Colonic mucosa (tissue), 4 donors: ENCODE data around the gene MAPK13. TPM values are rescaled to one million over a fixed set of nuclear protein-coding genes. Genes with fewer than 3 reads are reported as not detected.

Experiments
- DNase-seq: peaks from one replicate; pipeline ENCODE4 v3.0.0-alpha.2; 2020
- H3K27ac ChIP-seq: fragments of 200-600 bp; one replicate; pipeline ENCODE4 v1.8.0; 2021
- H3K27me3 ChIP-seq: fragments of 200-600 bp; one replicate; pipeline ENCODE4 v1.8.0; 2021
- H3K36me3 ChIP-seq: fragments of 200-600 bp; one replicate; pipeline ENCODE4 v1.8.0; 2021
- H3K4me1 ChIP-seq: fragments of 200-600 bp; one replicate; pipeline ENCODE4 v1.8.0; 2021; ENCODE audit warnings: mild to moderate bottlenecking
- H3K4me3 ChIP-seq: fragments of 200-600 bp; one replicate; pipeline ENCODE4 v1.8.0; 2021
- H3K9ac ChIP-seq, 2 donors: one replicate each; pipeline ENCODE4 v1.7.0; 2013; ENCODE audit warnings: control low read depth in 2 of 2, low read depth in 2 of 2, low read length in 2 of 2
- H3K9me3 ChIP-seq: fragments of 200-600 bp; one replicate; pipeline ENCODE4 v1.8.0; 2021
- intact Hi-C: fragments of 100-400 bp; cut with DNase I; formaldehyde crosslinking; loops from one replicate; pipeline ENCODE4 v1.14.1; 2022
- total RNA-seq, 2 donors: library from RNA; stranded (reverse); fragmentation: NEBNext Ultra II Directional in 1 of 2; extraction: Animal tissue kit (Norgen Biotek cat#: 25700) in 1 of 2; gene quantifications; one replicate each; pipeline ENCODE4 v1.2.1, GENCODE V29; 2021
- TF ChIP-seq, protein P1 (sequence below): fragments of 200-600 bp; IDR thresholded peaks from one replicate; pipeline ENCODE4 v1.8.0; 2022; ENCODE audit warnings: antibody characterized with exemption, mild to moderate bottlenecking
- donor health status: healthy.
- donor health status: DM: no; HTN: no; CAD: no.
- donor health status: DM: no; HTN: no; CAD: no.

The MAPK13 gene
- total RNA-seq, 2 donors from 2014 or later: 166 to 186 TPM

GRCh38 chr6:36099869-36100483, 30.3 kb upstream of the MAPK13 start:
- Histone ChIP-seq H3K9ac (no peak overlapping the region), H3K27me3 (no peaks in the 10 kb centered on the region), H3K27ac (no peak overlapping the region), H3K9me3 (no peaks in the 10 kb centered on the region), H3K4me1 (peaks cover under 1% of the 10 kb centered on the region), H3K4me3 (no peak overlapping the region), H3K36me3 (no peaks in the 10 kb centered on the region)
- DNase-seq: no peak
- intact Hi-C loops: no loop called here
- TF ChIP-seq, protein P1, sequence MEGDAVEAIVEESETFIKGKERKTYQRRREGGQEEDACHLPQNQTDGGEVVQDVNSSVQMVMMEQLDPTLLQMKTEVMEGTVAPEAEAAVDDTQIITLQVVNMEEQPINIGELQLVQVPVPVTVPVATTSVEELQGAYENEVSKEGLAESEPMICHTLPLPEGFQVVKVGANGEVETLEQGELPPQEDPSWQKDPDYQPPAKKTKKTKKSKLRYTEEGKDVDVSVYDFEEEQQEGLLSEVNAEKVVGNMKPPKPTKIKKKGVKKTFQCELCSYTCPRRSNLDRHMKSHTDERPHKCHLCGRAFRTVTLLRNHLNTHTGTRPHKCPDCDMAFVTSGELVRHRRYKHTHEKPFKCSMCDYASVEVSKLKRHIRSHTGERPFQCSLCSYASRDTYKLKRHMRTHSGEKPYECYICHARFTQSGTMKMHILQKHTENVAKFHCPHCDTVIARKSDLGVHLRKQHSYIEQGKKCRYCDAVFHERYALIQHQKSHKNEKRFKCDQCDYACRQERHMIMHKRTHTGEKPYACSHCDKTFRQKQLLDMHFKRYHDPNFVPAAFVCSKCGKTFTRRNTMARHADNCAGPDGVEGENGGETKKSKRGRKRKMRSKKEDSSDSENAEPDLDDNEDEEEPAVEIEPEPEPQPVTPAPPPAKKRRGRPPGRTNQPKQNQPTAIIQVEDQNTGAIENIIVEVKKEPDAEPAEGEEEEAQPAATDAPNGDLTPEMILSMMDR: no peak

GRCh38 chr6:36101691-36102090, 28.6 kb upstream of the MAPK13 start:
- intact Hi-C loops: no loop called here
- Histone ChIP-seq H3K36me3 (no peaks in the 10 kb centered on the region), H3K9ac (no peak overlapping the region)

DNA sequence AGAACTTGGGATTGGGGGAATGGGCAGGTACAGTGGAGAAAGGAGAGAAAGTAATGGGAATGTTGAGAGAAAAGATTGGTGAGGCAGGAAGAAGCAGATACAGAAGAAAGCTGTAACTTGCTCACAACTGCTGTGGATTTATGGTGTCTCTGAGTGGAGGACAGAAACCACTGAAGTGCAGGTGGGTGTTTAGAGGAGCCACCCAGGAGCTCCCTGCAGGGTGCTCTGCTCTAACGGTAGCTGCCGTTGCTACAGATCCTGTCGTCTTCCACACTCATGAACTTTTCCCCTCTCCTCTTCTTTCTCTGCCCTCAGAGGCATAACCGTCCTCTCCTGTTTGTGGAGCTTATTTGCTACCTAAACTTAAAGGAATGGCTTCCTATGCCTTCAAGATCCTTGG, 27.5 kb upstream of the MAPK13 start:
- no peak overlapping the region for H3K4me3 ChIP-seq
- H3K4me1 ChIP-seq: no peaks in the 10 kb centered on the region
- no peaks in the 10 kb centered on the region for H3K36me3 ChIP-seq
- TF ChIP-seq, protein P1: no peak
- H3K9ac ChIP-seq: no peak overlapping the region
- no peaks in the 10 kb centered on the region for H3K9me3 ChIP-seq
- H3K27ac ChIP-seq: no peak overlapping the region
- no peaks in the 10 kb centered on the region for H3K27me3 ChIP-seq
- DNase-seq: no peak
- intact Hi-C loops: no loop called here

More at GRCh38 chr6:36101691-36102090, 28.6 kb upstream of the MAPK13 start:
- DNase-seq: no peak
- no peaks in the 10 kb centered on the region for H3K9me3 ChIP-seq
- H3K4me3 ChIP-seq: no peak overlapping the region
- H3K27ac ChIP-seq: no peak overlapping the region
- no peaks in the 10 kb centered on the region for H3K27me3 ChIP-seq
- TF ChIP-seq, protein P1: no peak
- no peaks in the 10 kb centered on the region for H3K4me1 ChIP-seq

GRCh38 chr6:36104836-36105235, 25.5 kb upstream of the MAPK13 start:
- no peak overlapping the region for H3K27ac ChIP-seq
- DNase-seq: no peak
- no peaks in the 10 kb centered on the region for H3K27me3 ChIP-seq
- no peaks in the 10 kb centered on the region for H3K4me1 ChIP-seq
- no peaks in the 10 kb centered on the region for H3K9me3 ChIP-seq
- no peak overlapping the region for H3K4me3 ChIP-seq
- H3K36me3 ChIP-seq: no peaks in the 10 kb centered on the region
- H3K9ac ChIP-seq: no peak overlapping the region
- TF ChIP-seq, protein P1: no peak
- intact Hi-C loops: no loop called here

GRCh38 chr6:36109092-36109491, 21.2 kb upstream of the MAPK13 start:
- no peak overlapping the region for H3K4me3 ChIP-seq
- no peak overlapping the region for H3K9ac ChIP-seq
- TF ChIP-seq, protein P1: no peak
- no peaks in the 10 kb centered on the region for H3K9me3 ChIP-seq
- intact Hi-C loops: no loop called here
- H3K27ac ChIP-seq: no peak overlapping the region
- no peak for DNase-seq
- H3K36me3 ChIP-seq: no peaks in the 10 kb centered on the region
- H3K27me3 ChIP-seq: no peaks in the 10 kb centered on the region
- H3K4me1 ChIP-seq: no peaks in the 10 kb centered on the region
